SU-DHL-6 (cell line): ENCODE results near the gene SLC25A47.

ENCODE experiments used
- H2AFZ ChIP-seq: fragments of 200-600 bp; sonication (generic); 2 replicates; pipeline ENCODE4 v1.6.1; 2014; ENCODE audit warnings: low read depth, mild to moderate bottlenecking, moderate library complexity, mixed read lengths, antibody characterized with exemption, low read length; ENCODE audit not compliant: severe bottlenecking
- H3F3A ChIP-seq: fragments of 200-600 bp; shearing (Covaris generic); 2 replicates; pipeline ENCODE4 v1.6.0; 2016; ENCODE audit warnings: antibody characterized with exemption, mild to moderate bottlenecking; ENCODE audit not compliant: insufficient read depth
- H3K27ac ChIP-seq: fragments of 200-600 bp; sonication (generic); 2 replicates; pipeline ENCODE4 v1.5.1; 2016; ENCODE audit warnings: low read depth, mild to moderate bottlenecking, low read length, moderate library complexity, mixed read lengths
- H3K27me3 ChIP-seq: fragments of 200-600 bp; sonication (generic), shearing (Covaris generic); 2 replicates; pipeline ENCODE4 v1.6.0; 2014; ENCODE audit warnings: mild to moderate bottlenecking, low read length
- H3K36me3 ChIP-seq: fragments of 200-600 bp; sonication (generic); 2 replicates; pipeline ENCODE4 v1.6.1; 2014; ENCODE audit warnings: mild to moderate bottlenecking, low read length, mixed read lengths
- H3K4me2 ChIP-seq: fragments of 300-600, 200-600 bp; shearing (Covaris generic), sonication (generic); 2 replicates; pipeline ENCODE4 v1.6.0; 2014; ENCODE audit warnings: low read length, low read depth, mild to moderate bottlenecking; ENCODE audit not compliant: poor library complexity, severe bottlenecking
- H3K4me3 ChIP-seq: fragments of 200-600 bp; sonication (generic); 2 replicates; pipeline ENCODE4 v1.5.1; 2014; ENCODE audit warnings: antibody characterized with exemption, low read length, mild to moderate bottlenecking, mixed read lengths; ENCODE audit not compliant: insufficient read depth, poor library complexity, severe bottlenecking
- H3K79me2 ChIP-seq: fragments of 200-600 bp; sonication (generic); 2 replicates; pipeline ENCODE4 v1.6.1; 2014; ENCODE audit warnings: mild to moderate bottlenecking, low read length, moderate library complexity; ENCODE audit not compliant: insufficient read depth
- H3K9ac ChIP-seq: fragments of 200-600 bp; sonication (generic); 2 replicates; pipeline ENCODE4 v1.7.0; 2014; ENCODE audit warnings: mild to moderate bottlenecking, low read length
- H3K9me2 ChIP-seq: fragments of 200-600 bp; sonication (generic); replicated peaks from 2 replicates; pipeline ENCODE4 v1.6.1; 2014; ENCODE audit warnings: low read length; ENCODE audit not compliant: insufficient read depth
- H3K9me3 ChIP-seq: fragments of 200-600 bp; sonication (generic); 2 replicates; pipeline ENCODE4 v1.6.1; 2014; ENCODE audit warnings: low read length, mixed read lengths; ENCODE audit not compliant: insufficient read depth
- H4K20me1 ChIP-seq: fragments of 200-600 bp; sonication (generic); 2 replicates; pipeline ENCODE4 v1.6.1; 2014; ENCODE audit warnings: low read depth, mild to moderate bottlenecking, antibody characterized with exemption, low read length, moderate library complexity, mixed read lengths
- CTCF ChIP-seq: fragments of 200-600 bp; sonication (generic); IDR thresholded peaks from one replicate; pipeline ENCODE4 v1.5.1; 2017; ENCODE audit warnings: antibody characterized with exemption, mild to moderate bottlenecking, low read length, moderate library complexity; ENCODE audit not compliant: insufficient read depth, poor library complexity, severe bottlenecking
- EZH2phosphoT487 ChIP-seq: fragments of 200-600 bp; sonication (generic), shearing (Covaris generic); conservative IDR thresholded peaks from 2 replicates; pipeline ENCODE4 v1.6.1; 2018; ENCODE audit warnings: mild to moderate bottlenecking, antibody characterized with exemption, low read length, moderate library complexity, mixed read lengths

Gene SLC25A47

GRCh38 chr14:100285021-100285912 lies 37.9 kb upstream of the SLC25A47 start:
- Histone ChIP-seq H3K4me2 (peak overlapping the region; percentile 74), H3K79me2 (peaks cover 11% of the 10 kb centered on the region; the same call in 1 of the 2 replicates), H4K20me1 (no peaks in the 10 kb centered on the region), H3K36me3 (no peaks in the 10 kb centered on the region), H3K27ac (0 out of 2 replicates have a peak overlapping the region, but pooled peaks have one; percentile 42), H3K4me3 (peak overlapping the region; percentile 72), H3K9me2 (no peaks in the 10 kb centered on the region), H2AFZ (peak overlapping the region; percentile 86), H3K9ac (peak overlapping the region; percentile 83), H3K27me3 (no peaks in the 10 kb centered on the region), H3F3A (peaks cover 27% of the 10 kb centered on the region), H3K9me3 (no peaks in the 10 kb centered on the region)
- TF ChIP-seq CTCF: peak; percentile 69
- no peak for TF ChIP-seq EZH2phosphoT487

- H3K27ac ChIP-seq: no peak overlapping the region
- H3K36me3 ChIP-seq: no peaks in the 10 kb centered on the region
- no peaks in the 10 kb centered on the region for H4K20me1 ChIP-seq
- H3K9me2 ChIP-seq: no peaks in the 10 kb centered on the region
- no peak overlapping the region for H2AFZ ChIP-seq
- no peaks in the 10 kb centered on the region for H3K27me3 ChIP-seq
- H3K4me3 ChIP-seq: peak overlapping the region; percentile 72
- no peaks in the 10 kb centered on the region for H3K9me3 ChIP-seq
- no peak for TF ChIP-seq EZH2phosphoT487
- no peak for TF ChIP-seq CTCF
- peak overlapping the region; percentile 74 for H3K4me2 ChIP-seq
- H3K9ac ChIP-seq: peak overlapping the region; percentile 83
- 0 out of 2 replicates have a peak, but pooled peaks cover 7% of the 10 kb centered on the region for H3K79me2 ChIP-seq
- peaks cover 27% of the 10 kb centered on the region for H3F3A ChIP-seq
These were observed 37.2 kb upstream of the SLC25A47 start for GRCh38 chr14:100285913-100286400.

- TF ChIP-seq CTCF (no peak), EZH2phosphoT487 (no peak)
- no peaks in the 10 kb centered on the region for H3K9me3 ChIP-seq
- no peak overlapping the region for H3K4me3 ChIP-seq
- H3K79me2 ChIP-seq: 0 out of 2 replicates have a peak, but pooled peaks cover 2% of the 10 kb centered on the region
- H3F3A ChIP-seq: peaks cover 24% of the 10 kb centered on the region
- no peak overlapping the region for H2AFZ ChIP-seq
- no peaks in the 10 kb centered on the region for H3K27me3 ChIP-seq
- H3K27ac ChIP-seq: no peak overlapping the region
- no peaks in the 10 kb centered on the region for H4K20me1 ChIP-seq
- H3K36me3 ChIP-seq: no peaks in the 10 kb centered on the region
- no peak overlapping the region for H3K4me2 ChIP-seq
- no peaks in the 10 kb centered on the region for H3K9me2 ChIP-seq
- H3K9ac ChIP-seq: no peak overlapping the region
These were observed 36.5 kb upstream of the SLC25A47 start for GRCh38 chr14:100286484-100287191.
